ENCODE measurements around the gene KIF3C. TPM values are rescaled to one million over a fixed set of nuclear protein-coding genes. Genes with fewer than 3 reads are reported as not detected.
"Not testable (repeated sequence)": the region's sequence is repeated elsewhere in the genome, so short reads cannot be mapped to it uniquely, and the experiment has no call there.

KIF3C gene
- total RNA-seq, 2 experiments from 2014 or later = 3.0 to 3.4 TPM

- intact Hi-C loops (cut with micrococcal nuclease) = no loop called here
- H3K4me3 Mint-ChIP-seq = no peak overlapping the region
These were observed 61.4 kb downstream of the KIF3C start for GRCh38 chr2:25920786-25921415.

GRCh38 chr2:25920336-25920735 is 62.0 kb downstream of the KIF3C start:
- CTCF ChIA-PET = no interaction called here
- Mint-ChIP-seq H3K9me3 (no peaks in the 10 kb centered on the region), H3K4me3 (no peak overlapping the region), H3K27ac (no peak overlapping the region), H3K36me3 (ENCODE audit: low read depth) (no peaks in the 10 kb centered on the region), H3K4me1 (ENCODE audit: low read depth) (peaks cover 8% of the 10 kb centered on the region), H3K27me3 (ENCODE audit: low read depth) (no peaks in the 10 kb centered on the region)
- intact Hi-C loops (cut with micrococcal nuclease) = no loop called here
- no peak for DNase-seq

More at GRCh38 chr2:25920786-25921415, 61.4 kb downstream of the KIF3C start:
- H3K9me3 Mint-ChIP-seq = no peaks in the 10 kb centered on the region
- peaks cover 8% of the 10 kb centered on the region for H3K4me1 Mint-ChIP-seq (ENCODE audit: low read depth)
- no peaks in the 10 kb centered on the region for H3K27me3 Mint-ChIP-seq (ENCODE audit: low read depth)
- no peak for DNase-seq
- H3K36me3 Mint-ChIP-seq (ENCODE audit: low read depth) = no peaks in the 10 kb centered on the region
- CTCF ChIA-PET = no interaction called here
- H3K27ac Mint-ChIP-seq = no peak overlapping the region

- no peak overlapping the region for H3K4me3 Mint-ChIP-seq
- no peak for DNase-seq
- H3K27me3 Mint-ChIP-seq (ENCODE audit: low read depth) = no peaks in the 10 kb centered on the region
- no peaks in the 10 kb centered on the region for H3K9me3 Mint-ChIP-seq
- H3K4me1 Mint-ChIP-seq (ENCODE audit: low read depth) = peaks cover 11% of the 10 kb centered on the region
- no peaks in the 10 kb centered on the region for H3K36me3 Mint-ChIP-seq (ENCODE audit: low read depth)
- intact Hi-C loops (cut with micrococcal nuclease) = no loop called here
- CTCF ChIA-PET = no interaction called here
- no peak overlapping the region for H3K27ac Mint-ChIP-seq
These were observed 64.5 kb downstream of the KIF3C start for GRCh38 chr2:25917832-25918231.

GRCh38 chr2:25917411-25917810 is 64.9 kb downstream of the KIF3C start:
- DNase-seq; H3K4me3 Mint-ChIP-seq; H3K27me3 Mint-ChIP-seq (ENCODE audit: low read depth); H3K9me3 Mint-ChIP-seq; H3K27ac Mint-ChIP-seq; H3K36me3 Mint-ChIP-seq (ENCODE audit: low read depth); intact Hi-C loops (cut with micrococcal nuclease): not testable (repeated sequence)
- CTCF ChIA-PET = interaction anchor here (1.7 kb wide), 1 partner anchor 66 kb away, joined by 6 read pairs; no protein-coding TSS in a partner anchor
- H3K4me1 Mint-ChIP-seq (ENCODE audit: low read depth) = peaks cover 12% of the 10 kb centered on the region

- intact Hi-C loops (cut with micrococcal nuclease) = loop anchor here (1.0 kb wide), 1 partner anchor 64 kb away; no protein-coding TSS in a partner anchor
- DNase-seq = peak; percentile 33
- Mint-ChIP-seq H3K4me3 (peak overlapping the region; percentile 61), H3K4me1 (ENCODE audit: low read depth) (peaks cover 12% of the 10 kb centered on the region)
- H3K27ac Mint-ChIP-seq; H3K36me3 Mint-ChIP-seq (ENCODE audit: low read depth); H3K27me3 Mint-ChIP-seq (ENCODE audit: low read depth); H3K9me3 Mint-ChIP-seq: not testable (repeated sequence)
- CTCF ChIA-PET = interaction anchor here (0.6 to 1.7 kb wide), 4 partner anchors 9 to 64 kb away, joined by 3 to 6 read pairs (median 4); no protein-coding TSS in a partner anchor
These were observed 66.1 kb downstream of the KIF3C start for GRCh38 chr2:25915944-25916772.

- H3K27ac Mint-ChIP-seq; H3K4me3 Mint-ChIP-seq; CTCF ChIA-PET; DNase-seq; H3K36me3 Mint-ChIP-seq (ENCODE audit: low read depth); H3K9me3 Mint-ChIP-seq; intact Hi-C loops (cut with micrococcal nuclease); H3K27me3 Mint-ChIP-seq (ENCODE audit: low read depth): not testable (repeated sequence)
- peaks cover 12% of the 10 kb centered on the region for H3K4me1 Mint-ChIP-seq (ENCODE audit: low read depth)
These were observed 66.9 kb downstream of the KIF3C start for GRCh38 chr2:25915411-25915810.

- H3K9me3 Mint-ChIP-seq; H3K36me3 Mint-ChIP-seq (ENCODE audit: low read depth); DNase-seq; CTCF ChIA-PET; intact Hi-C loops (cut with micrococcal nuclease); H3K4me3 Mint-ChIP-seq; H3K27me3 Mint-ChIP-seq (ENCODE audit: low read depth); H3K27ac Mint-ChIP-seq: not testable (repeated sequence)
- peaks cover 12% of the 10 kb centered on the region for H3K4me1 Mint-ChIP-seq (ENCODE audit: low read depth)
These were observed 68.7 kb downstream of the KIF3C start for GRCh38 chr2:25913696-25913973.

- CTCF ChIA-PET = no interaction called here
These were observed 69.2 kb downstream of the KIF3C start for GRCh38 chr2:25912851-25913695.

GRCh38 chr2:25909574-25909973 is 72.7 kb downstream of the KIF3C start:
- DNase-seq; intact Hi-C loops (cut with micrococcal nuclease); H3K27me3 Mint-ChIP-seq (ENCODE audit: low read depth); H3K27ac Mint-ChIP-seq; H3K4me1 Mint-ChIP-seq (ENCODE audit: low read depth); H3K9me3 Mint-ChIP-seq; H3K4me3 Mint-ChIP-seq; H3K36me3 Mint-ChIP-seq (ENCODE audit: low read depth): not testable (repeated sequence)
- CTCF ChIA-PET = interaction anchor here (1.0 kb wide), 1 partner anchor 57 kb away, joined by 3 read pairs; no protein-coding TSS in a partner anchor

More at GRCh38 chr2:25912851-25913695, 69.2 kb downstream of the KIF3C start:
- H3K27me3 Mint-ChIP-seq (ENCODE audit: low read depth) = no peaks in the 10 kb centered on the region
- no peak overlapping the region for H3K27ac Mint-ChIP-seq
- no peaks in the 10 kb centered on the region for H3K36me3 Mint-ChIP-seq (ENCODE audit: low read depth)
- H3K4me1 Mint-ChIP-seq (ENCODE audit: low read depth) = peaks cover 12% of the 10 kb centered on the region
- intact Hi-C loops (cut with micrococcal nuclease) = no loop called here
- no peak for DNase-seq
- H3K9me3 Mint-ChIP-seq = no peaks in the 10 kb centered on the region
- H3K4me3 Mint-ChIP-seq = no peak overlapping the region

GRCh38 chr2:25905126-25905525 is 77.2 kb downstream of the KIF3C start:
- no peaks in the 10 kb centered on the region for H3K9me3 Mint-ChIP-seq
- DNase-seq = no peak
- no peaks in the 10 kb centered on the region for H3K4me1 Mint-ChIP-seq (ENCODE audit: low read depth)
- CTCF ChIA-PET = no interaction called here
- no peaks in the 10 kb centered on the region for H3K36me3 Mint-ChIP-seq (ENCODE audit: low read depth)
- H3K4me3 Mint-ChIP-seq = no peak overlapping the region
- H3K27me3 Mint-ChIP-seq (ENCODE audit: low read depth) = no peaks in the 10 kb centered on the region
- intact Hi-C loops (cut with micrococcal nuclease) = no loop called here
- H3K27ac Mint-ChIP-seq = no peak overlapping the region

GRCh38 chr2:25903216-25903776 is 79.0 kb downstream of the KIF3C start:
- no peaks in the 10 kb centered on the region for H3K27me3 Mint-ChIP-seq (ENCODE audit: low read depth)
- no peaks in the 10 kb centered on the region for H3K36me3 Mint-ChIP-seq (ENCODE audit: low read depth)
- no peak for DNase-seq
- intact Hi-C loops (cut with micrococcal nuclease) = no loop called here
- H3K4me3 Mint-ChIP-seq = no peak overlapping the region
- H3K27ac Mint-ChIP-seq = no peak overlapping the region
- CTCF ChIA-PET = interaction anchor here (0.6 kb wide), 1 partner anchor 13 kb away, joined by 3 read pairs; no protein-coding TSS in a partner anchor
- H3K4me1 Mint-ChIP-seq (ENCODE audit: low read depth) = no peaks in the 10 kb centered on the region
- no peaks in the 10 kb centered on the region for H3K9me3 Mint-ChIP-seq

- CTCF ChIA-PET = no interaction called here
- no peak for DNase-seq
- Mint-ChIP-seq H3K4me3 (no peak overlapping the region), H3K27me3 (ENCODE audit: low read depth) (no peaks in the 10 kb centered on the region), H3K36me3 (ENCODE audit: low read depth) (no peaks in the 10 kb centered on the region), H3K9me3 (no peaks in the 10 kb centered on the region), H3K27ac (no peak overlapping the region), H3K4me1 (ENCODE audit: low read depth) (no peaks in the 10 kb centered on the region)
- intact Hi-C loops (cut with micrococcal nuclease) = no loop called here
These were observed 82.8 kb downstream of the KIF3C start for GRCh38 chr2:25899404-25899970.

All from activated naive CD4-positive, alpha-beta T cell treated with anti-CD3 and anti-CD28 coated beads for 36 hours (primary cell).